Fibroblast of skin of back (primary cell): ENCODE data around the gene TUBA4B.
"Not testable (repeated sequence)": the region's sequence is repeated elsewhere in the genome, so short reads cannot be mapped to it uniquely, and the experiment has no call there.

Experiments used
- DNase-seq: peaks from one replicate; pipeline ENCODE4 v3.0.0-alpha.2; 2013

Gene TUBA4B

DNA sequence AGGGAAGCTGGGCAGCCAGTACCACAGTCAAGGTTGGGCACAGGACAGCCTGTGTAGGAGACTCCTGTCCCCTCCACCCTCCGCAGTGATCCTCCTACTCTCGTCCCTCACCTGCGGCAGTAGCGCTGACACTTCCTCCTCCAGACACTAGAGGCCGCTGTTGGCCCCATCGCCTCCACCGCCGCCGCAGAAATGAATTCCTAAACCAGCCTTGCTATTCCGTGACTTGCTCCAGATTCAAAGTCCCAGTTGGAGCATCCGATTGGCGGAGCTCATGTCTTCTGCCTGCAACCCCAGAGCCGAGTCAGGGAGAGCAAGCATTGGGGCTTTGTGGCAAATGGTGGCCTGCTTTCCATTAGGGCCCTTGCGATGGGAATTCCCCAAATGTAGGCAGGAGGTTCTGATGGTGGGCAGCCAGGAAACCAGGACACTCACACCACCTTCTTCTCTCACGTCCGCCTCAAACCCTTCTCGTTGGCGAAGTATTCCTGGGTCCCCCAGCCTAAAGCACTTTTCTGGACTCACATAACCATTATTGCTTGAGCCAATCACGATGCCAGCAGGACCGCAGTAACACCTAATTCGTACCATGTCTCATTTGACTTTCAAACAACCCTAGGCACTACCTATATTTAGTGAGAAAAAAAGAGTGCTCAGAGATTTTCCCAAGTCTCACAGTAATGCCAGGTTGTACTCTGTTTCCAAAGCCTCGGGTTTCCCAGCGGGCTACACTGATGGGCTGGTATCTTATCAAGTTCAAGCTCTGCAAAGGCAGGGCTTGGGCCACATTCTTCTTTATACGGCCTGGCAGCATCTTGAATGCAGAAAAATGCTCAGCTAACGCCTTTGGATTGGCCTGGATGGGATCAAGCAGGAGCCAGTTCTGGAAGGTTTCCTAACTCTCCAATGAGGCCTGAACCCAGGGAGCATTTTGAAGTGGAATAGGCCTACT lies 24.9 kb downstream of the TUBA4B start:
- DNase-seq, result peak; percentile 86

- DNase-seq, result no peak
These were observed 25.7 kb downstream of the TUBA4B start for GRCh38 chr2:219278655-219279150.

- peak; percentile 99 for DNase-seq
These were observed 26.3 kb downstream of the TUBA4B start, which contains the start of gene DNAJB2 for GRCh38 chr2:219279151-219279915. Gene DNAJB2 (plus strand): TSS chr2:219279366. CDS start chr2:219279834, 468 bp downstream.

DNA sequence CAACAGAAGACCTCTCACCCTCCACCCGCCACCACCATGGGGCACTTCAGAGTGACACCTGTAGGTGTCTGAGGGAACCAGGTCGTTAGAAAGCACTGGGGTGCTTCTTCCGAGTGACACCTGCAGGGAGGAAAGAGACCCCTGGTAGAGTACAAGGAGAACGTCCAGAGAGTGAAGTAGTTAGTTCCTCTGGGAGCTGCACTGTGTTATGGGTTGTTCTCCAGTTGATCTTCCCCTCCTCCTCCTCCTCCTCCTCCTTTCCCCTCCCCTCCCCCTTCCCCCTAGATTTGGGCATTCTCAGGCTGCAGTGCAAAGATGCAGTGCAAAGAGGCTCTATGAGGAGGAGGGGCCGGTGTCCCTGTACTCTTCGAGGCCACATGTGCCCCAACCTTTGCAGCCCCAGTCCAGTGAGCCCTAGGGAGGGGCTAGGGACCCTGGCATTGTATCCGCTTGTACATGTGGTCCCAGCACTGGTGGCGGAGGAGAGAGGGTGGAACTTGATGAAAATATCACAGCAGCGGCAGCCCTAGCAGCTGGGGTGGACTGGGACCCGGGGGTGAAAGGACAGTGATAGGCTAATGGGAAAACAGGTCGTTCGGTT lies 27.0 kb downstream of the TUBA4B start:
- no peak for DNase-seq

- no peak for DNase-seq
These were observed 27.6 kb downstream of the TUBA4B start for GRCh38 chr2:219280651-219281050.

GRCh38 chr2:219281588-219281987 lies 28.5 kb downstream of the TUBA4B start:
- DNase-seq, result no peak

- DNase-seq, result no peak
These were observed 29.3 kb downstream of the TUBA4B start for GRCh38 chr2:219282375-219282774.

DNA sequence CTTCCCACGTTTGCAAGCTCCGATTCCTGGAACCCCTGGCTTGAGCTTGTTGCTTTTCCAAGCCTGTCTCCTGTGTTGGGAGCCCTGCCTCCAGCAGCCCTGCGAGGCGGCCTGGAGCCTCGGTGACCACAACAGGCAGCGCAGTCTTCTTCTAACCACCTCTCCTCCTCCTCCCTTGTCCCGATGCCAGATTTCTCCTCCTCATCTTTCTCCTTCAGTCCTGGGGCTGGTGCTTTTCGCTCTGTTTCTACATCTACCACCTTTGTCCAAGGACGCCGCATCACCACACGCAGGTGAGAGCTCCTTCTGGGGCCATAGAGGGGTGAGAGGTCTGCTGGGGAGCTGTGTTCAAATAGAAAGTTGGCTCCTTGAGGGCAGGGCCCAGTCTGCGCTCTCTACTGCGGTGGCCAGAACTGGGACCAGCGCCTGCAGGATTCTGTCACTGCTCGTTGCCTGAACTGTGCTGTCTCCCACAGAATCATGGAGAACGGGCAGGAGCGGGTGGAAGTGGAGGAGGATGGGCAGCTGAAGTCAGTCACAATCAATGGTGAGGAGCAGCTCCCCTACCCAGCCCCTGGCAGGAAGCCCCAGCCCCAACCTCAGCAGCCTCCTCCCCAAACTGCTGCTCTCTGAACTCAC lies 30.0 kb downstream of the TUBA4B start:
- no peak for DNase-seq

DNA sequence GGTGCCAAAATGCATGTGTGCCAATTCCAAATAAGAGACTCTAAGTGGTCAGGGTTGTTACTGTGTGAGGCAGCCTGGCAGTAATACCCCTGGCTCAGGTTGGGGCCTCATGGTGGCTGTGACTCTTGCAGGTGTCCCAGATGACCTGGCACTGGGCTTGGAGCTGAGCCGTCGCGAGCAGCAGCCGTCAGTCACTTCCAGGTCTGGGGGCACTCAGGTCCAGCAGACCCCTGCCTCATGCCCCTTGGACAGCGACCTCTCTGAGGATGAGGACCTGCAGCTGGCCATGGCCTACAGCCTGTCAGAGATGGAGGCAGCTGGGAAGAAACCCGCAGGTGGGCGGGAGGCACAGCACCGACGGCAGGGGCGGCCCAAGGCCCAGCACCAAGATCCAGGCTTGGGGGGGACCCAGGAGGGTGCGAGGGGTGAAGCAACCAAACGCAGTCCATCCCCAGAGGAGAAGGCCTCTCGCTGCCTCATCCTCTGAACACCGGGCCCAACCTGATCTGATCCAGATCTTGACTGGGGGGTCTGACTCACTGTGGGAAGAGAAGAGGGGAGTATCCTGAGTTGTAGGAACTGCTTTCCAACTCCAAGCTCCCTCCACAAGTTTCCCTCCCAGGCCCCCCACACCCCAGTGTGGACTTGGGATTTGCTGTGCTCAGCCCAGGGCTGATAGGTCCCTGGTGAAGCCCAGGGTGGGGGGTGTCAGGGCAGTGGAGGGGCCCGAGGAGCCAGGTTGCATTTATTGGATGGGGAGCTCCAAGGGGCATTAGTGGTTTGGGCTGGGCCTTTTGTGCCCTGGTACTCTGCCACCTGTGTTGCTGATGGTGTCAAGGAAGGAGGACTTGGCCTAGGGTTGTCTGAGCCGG lies 31.7 kb downstream of the TUBA4B start:
- no peak for DNase-seq

DNA sequence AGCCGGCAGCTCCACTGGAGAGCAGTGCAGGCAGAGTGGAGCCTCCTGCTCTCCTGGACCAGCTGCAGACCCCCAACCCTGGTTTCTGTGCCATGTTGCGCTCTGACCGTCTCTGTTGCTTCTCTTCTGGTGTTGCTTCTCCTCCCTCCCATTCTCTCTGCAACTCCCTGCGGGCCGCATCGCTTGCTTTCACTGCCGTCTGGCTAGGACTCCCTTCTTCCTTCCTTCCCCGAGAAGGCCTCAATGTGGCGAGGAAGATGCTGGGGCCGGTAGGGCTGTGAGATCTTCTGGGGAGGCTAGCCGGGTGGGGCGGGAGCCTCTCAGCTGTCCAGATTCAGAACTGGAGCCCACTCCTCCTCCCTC lies 32.3 kb downstream of the TUBA4B start:
- DNase-seq, result no peak

DNA sequence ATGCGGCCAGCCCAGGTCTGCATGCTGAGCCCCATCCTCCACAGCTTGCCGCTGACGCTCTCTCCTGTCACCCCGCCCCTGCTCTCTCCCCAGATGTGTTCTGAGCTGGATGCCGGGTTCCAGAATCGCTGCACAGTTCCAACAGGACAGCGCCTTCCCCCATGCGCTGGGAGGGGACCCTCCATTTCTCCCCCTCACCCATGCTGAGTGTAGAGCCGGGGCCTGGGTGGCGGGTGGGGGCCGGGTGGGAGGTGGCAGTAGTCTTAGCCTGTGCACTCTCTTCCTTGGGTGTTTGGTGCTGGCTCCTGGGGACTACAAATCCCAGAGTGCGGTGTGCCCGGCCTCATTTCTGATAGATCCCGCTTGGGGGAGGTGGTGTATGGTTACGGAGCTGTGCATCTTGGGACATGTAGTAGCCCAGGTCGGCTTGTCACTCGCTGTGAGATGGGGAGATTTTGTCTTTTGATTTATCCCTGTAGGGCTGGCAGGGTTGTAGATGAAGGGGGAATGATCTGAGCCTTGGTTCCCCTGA lies 32.9 kb downstream of the TUBA4B start:
- peak; percentile 76 for DNase-seq

GRCh38 chr2:219286436-219287115 lies 33.5 kb downstream of the TUBA4B start:
- no peak for DNase-seq

GRCh38 chr2:219287116-219287440 lies 34.0 kb downstream of the TUBA4B start:
- not testable (repeated sequence) for DNase-seq

DNA sequence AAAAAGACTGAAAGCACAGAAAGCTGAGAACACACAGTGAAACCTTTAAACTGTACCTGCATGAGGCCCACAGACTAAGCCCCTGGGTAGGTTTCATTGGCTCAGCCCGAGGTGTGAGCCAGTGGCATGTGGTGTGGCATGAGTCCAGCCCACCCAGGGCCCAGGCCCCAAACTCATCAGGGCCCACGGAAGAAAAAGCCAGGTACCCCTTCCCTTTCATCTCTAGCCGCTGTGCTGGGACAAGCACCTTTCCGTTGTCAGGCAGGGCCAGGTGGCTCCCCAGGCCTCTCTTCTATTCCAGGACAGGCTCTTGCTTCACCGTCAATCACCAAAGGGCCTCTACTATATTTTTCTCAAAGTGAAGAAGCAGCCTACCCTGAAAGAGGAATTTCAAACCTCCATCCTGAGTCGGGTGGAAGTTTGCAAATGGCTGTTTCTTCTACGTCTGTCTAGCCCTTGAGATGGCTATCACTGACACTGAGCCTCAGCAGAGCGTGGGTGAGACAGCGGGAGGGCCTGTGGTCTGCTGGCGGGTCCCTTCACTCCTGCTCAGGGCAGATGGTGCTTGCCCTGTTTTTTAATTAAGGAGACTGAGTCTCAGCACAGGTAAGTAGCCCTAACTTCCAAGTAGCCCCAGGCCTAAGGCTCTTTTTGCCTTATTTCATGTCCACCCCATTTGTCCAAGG lies 34.7 kb downstream of the TUBA4B start:
- DNase-seq, result no peak

- no peak for DNase-seq
These were observed 36.1 kb downstream of the TUBA4B start for GRCh38 chr2:219289195-219289536.

DNA sequence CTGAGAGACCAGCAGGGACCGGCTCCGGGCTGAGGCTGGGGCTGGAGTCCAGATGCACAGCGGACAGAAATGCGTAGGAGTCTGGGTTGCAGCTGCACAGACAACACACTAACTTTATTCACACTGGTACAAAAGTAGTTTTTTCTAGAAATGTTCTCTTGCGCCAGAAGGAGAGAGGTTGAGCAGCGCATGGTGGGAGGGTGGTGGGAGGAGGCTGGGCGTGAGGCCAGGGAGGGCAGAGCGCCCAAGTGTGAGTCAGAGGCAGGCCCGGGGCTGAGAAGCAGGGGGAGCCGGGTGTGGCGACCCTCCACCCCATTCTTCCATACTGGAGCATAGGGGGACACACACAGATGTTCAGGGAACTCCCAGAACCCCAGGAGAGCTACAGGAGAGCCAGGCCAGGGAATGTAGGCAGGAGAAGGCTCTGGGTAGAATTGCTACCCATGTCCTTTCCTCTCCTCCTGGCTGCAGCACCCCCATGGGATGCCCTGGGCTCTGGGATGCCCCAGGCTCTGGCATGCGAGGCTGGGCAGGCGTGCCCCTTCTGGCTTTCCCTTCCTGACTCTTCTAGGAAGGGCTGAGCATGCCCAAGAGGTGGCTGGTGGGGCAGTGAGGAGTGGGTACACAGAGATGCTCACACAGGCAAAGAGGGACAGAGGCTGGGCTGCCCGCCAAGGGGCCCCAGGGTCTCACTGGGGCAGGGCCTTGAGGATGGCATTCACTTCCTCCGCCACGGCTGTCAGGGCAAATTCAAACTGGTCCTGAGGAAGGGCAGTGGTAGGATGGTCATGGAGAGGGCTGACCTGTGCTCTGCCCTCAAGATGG lies 36.7 kb downstream of the TUBA4B start:
- peak; percentile 77 for DNase-seq

GRCh38 chr2:219290381-219291171 lies 37.5 kb downstream of the TUBA4B start:
- no peak for DNase-seq

GRCh38 chr2:219291394-219291793 lies 38.4 kb downstream of the TUBA4B start:
- DNase-seq, result no peak
